Vagina (tissue), 2 donors: ENCODE data around the gene XYLB. TPM values are rescaled to one million over a fixed set of nuclear protein-coding genes. Genes with fewer than 3 reads are reported as not detected.

Experiments used
- DNase-seq, 2 donors: peaks; one replicate each; pipeline ENCODE4 v3.0.0-alpha.2; 2017; ENCODE audit errors: extremely low spot score in 2 of 2
- H3K27ac ChIP-seq: fragments of 200-600 bp; sonication (generic); one replicate; pipeline ENCODE4 v1.5.1; 2019
- H3K27me3 ChIP-seq: fragments of 200-600 bp; sonication (generic); one replicate; pipeline ENCODE4 v1.5.1; 2019
- H3K36me3 ChIP-seq, 2 donors: fragments of 200-600 bp; sonication (generic); one replicate each; pipeline ENCODE4 v1.5.1; 2017 to 2019
- H3K4me1 ChIP-seq: fragments of 200-600 bp; sonication (generic); one replicate; pipeline ENCODE4 v1.5.1; 2019
- H3K4me3 ChIP-seq, 2 donors: fragments of 200-600 bp; sonication (generic); 1 replicate in 1 of 2; 2 replicates in 1 of 2; pipeline ENCODE4 v1.5.1; 2016 to 2019
- H3K9me3 ChIP-seq: fragments of 200-600 bp; sonication (generic); one replicate; pipeline ENCODE4 v1.5.1; 2019
- CTCF ChIP-seq, 3 experiments: fragments of 450-650 bp in 2 of 3; fragments of 200-600 bp in 1 of 3; sonication (generic) in 1 of 3; IDR thresholded peaks; one replicate each; pipeline ENCODE4 v1.5.1; 2017 to 2019; ENCODE audit warnings: antibody characterized with exemption in 3 of 3, mild to moderate bottlenecking in 2 of 3, moderate library complexity in 2 of 3
- POLR2A ChIP-seq, 2 donors: fragments of 450-650 bp; IDR thresholded peaks; one replicate each; pipeline ENCODE4 v1.6.1; 2017; ENCODE audit warnings: antibody characterized with exemption in 2 of 2, mild to moderate bottlenecking in 2 of 2, moderate library complexity in 2 of 2
- POLR2AphosphoS5 ChIP-seq, 2 donors: sonication (generic); formaldehyde crosslinking; IDR thresholded peaks; one replicate each; pipeline ENCODE4 v1.9.0; 2017; ENCODE audit warnings: antibody characterized with exemption in 2 of 2, mild to moderate bottlenecking in 2 of 2, low read depth in 1 of 2; ENCODE audit not compliant: insufficient read depth in 1 of 2
- intact Hi-C: fragments of 100-400 bp; cut with DNase I; formaldehyde crosslinking; loops from one replicate; pipeline ENCODE4 v1.15.1; 2023
- total RNA-seq: library from RNA; depleted of rRNA; stranded (reverse); fragments of >200 nt; gene quantifications from one replicate; pipeline ENCODE4 v1.2.3, GENCODE V29; 2016

The XYLB gene
- total RNA-seq, 1 donor from 2014 or later = 3.4 TPM

- no peak for DNase-seq
- H3K27me3 ChIP-seq = no peaks in the 10 kb centered on the region
- TF ChIP-seq CTCF (IDR thresholded peaks at IDR 0.05) (no peak), POLR2A (IDR thresholded peaks at IDR 0.05) (no peak), POLR2AphosphoS5 (IDR thresholded peaks at IDR 0.05; ENCODE audit: insufficient read depth in 1 of 2, low read depth in 1 of 2) (no peak)
- H3K27ac ChIP-seq = no peak overlapping the region
- H3K36me3 ChIP-seq = no peaks in the 10 kb centered on the region
- no peaks in the 10 kb centered on the region for H3K9me3 ChIP-seq
- H3K4me1 ChIP-seq = peaks cover 10% of the 10 kb centered on the region
- intact Hi-C loops = loop anchor here (10.0 kb wide), 1 partner anchor 209 kb away; the partner anchor contains the start of genes ACAA1 and MYD88
- H3K4me3 ChIP-seq = no peak overlapping the region
Measured at GRCh38 chr3:38343797-38344594, 2.6 kb upstream of the XYLB start.

GRCh38 chr3:38345879-38346586 is 552 bp upstream of the XYLB start:
- no peaks in the 10 kb centered on the region for H3K27me3 ChIP-seq
- peaks cover 10% of the 10 kb centered on the region for H3K4me1 ChIP-seq
- H3K9me3 ChIP-seq = no peaks in the 10 kb centered on the region
- DNase-seq = no peak
- no peak for TF ChIP-seq CTCF (IDR thresholded peaks at IDR 0.05)
- H3K4me3 ChIP-seq = peak overlapping the region; percentile 71 to 91
- intact Hi-C loops = loop anchor here (5.0 to 10.0 kb wide), 2 partner anchors 136 to 211 kb away; partner anchors contain the start of genes ACAA1 and MYD88
- no peaks in the 10 kb centered on the region for H3K36me3 ChIP-seq
- H3K27ac ChIP-seq = peak overlapping the region; percentile 72

- Histone ChIP-seq H3K27ac (peak overlapping the region; percentile 72), H3K36me3 (no peaks in the 10 kb centered on the region), H3K4me3 (peak overlapping the region; percentile 71 to 91), H3K4me1 (peaks cover 10% of the 10 kb centered on the region), H3K9me3 (no peaks in the 10 kb centered on the region), H3K27me3 (no peaks in the 10 kb centered on the region)
- intact Hi-C loops = loop anchor here (5.0 to 10.0 kb wide), 2 partner anchors 135 to 213 kb away; partner anchors contain the start of genes ACAA1 and MYD88
- DNase-seq = no peak
- no peak for TF ChIP-seq POLR2A (IDR thresholded peaks at IDR 0.05)
- TF ChIP-seq CTCF (IDR thresholded peaks at IDR 0.05) = no peak
- TF ChIP-seq POLR2AphosphoS5 (IDR thresholded peaks at IDR 0.05; ENCODE audit: insufficient read depth in 1 of 2, low read depth in 1 of 2) = no peak
Measured at GRCh38 chr3:38347421-38348200, 1.0 kb downstream of the XYLB start.

GRCh38 chr3:38348903-38349302 is 2.3 kb downstream of the XYLB start:
- peaks cover 10% of the 10 kb centered on the region for H3K4me1 ChIP-seq
- no peak overlapping the region for H3K27ac ChIP-seq
- no peak overlapping the region for H3K4me3 ChIP-seq
- intact Hi-C loops = loop anchor here (5.0 to 10.0 kb wide), 2 partner anchors 133 to 214 kb away; partner anchors contain the start of genes ACAA1 and MYD88
- no peak for DNase-seq
- TF ChIP-seq CTCF (IDR thresholded peaks at IDR 0.05) (no peak), POLR2A (IDR thresholded peaks at IDR 0.05) (no peak), POLR2AphosphoS5 (IDR thresholded peaks at IDR 0.05; ENCODE audit: insufficient read depth in 1 of 2, low read depth in 1 of 2) (no peak)
- H3K36me3 ChIP-seq = no peaks in the 10 kb centered on the region
- no peaks in the 10 kb centered on the region for H3K9me3 ChIP-seq
- H3K27me3 ChIP-seq = no peaks in the 10 kb centered on the region
